GM23338 (cell line): Measurements from ENCODE around the gene FYTTD1. TPM values are rescaled to one million over a fixed set of nuclear protein-coding genes. Genes with fewer than 3 reads are reported as not detected.

ENCODE experiments used
- ATAC-seq: fragments of 200-7000 bp; cut with Tn5 transposase; 3 replicates; pipeline ENCODE4 v1.9.1; 2020
- DNase-seq: peaks from one replicate; pipeline ENCODE4 v3.0.0-alpha.2; 2015; ENCODE audit warnings: low spot score
- H2AFZ ChIP-seq: fragments of 200-600 bp; sonication (generic); 2 replicates; pipeline ENCODE4 v1.8.0; 2016; ENCODE audit warnings: antibody characterized with exemption, mild to moderate bottlenecking, moderate library complexity
- H3F3A ChIP-seq: fragments of 200-600 bp; sonication (generic); replicated peaks from 2 replicates; pipeline ENCODE4 v1.8.0; 2017; ENCODE audit warnings: antibody characterized with exemption, mixed run types, low read depth
- H3K27ac ChIP-seq: fragments of 200-600 bp; sonication (generic); 2 replicates; pipeline ENCODE4 v1.6.1; 2016; ENCODE audit warnings: low read depth
- H3K27me3 ChIP-seq: fragments of 200-600 bp; sonication (generic); 2 replicates; pipeline ENCODE4 v1.8.0; 2016; ENCODE audit warnings: mild to moderate bottlenecking, mixed run types, moderate library complexity; ENCODE audit not compliant: insufficient read depth
- H3K36me3 ChIP-seq: fragments of 200-600 bp; sonication (generic); 2 replicates; pipeline ENCODE4 v1.8.0; 2016; ENCODE audit warnings: mild to moderate bottlenecking; ENCODE audit not compliant: insufficient read depth
- H3K4me1 ChIP-seq: fragments of 200-600 bp; sonication (generic); 2 replicates; pipeline ENCODE4 v1.8.0; 2016; ENCODE audit warnings: mild to moderate bottlenecking, moderate library complexity; ENCODE audit not compliant: insufficient read depth
- H3K4me2 ChIP-seq: fragments of 200-600 bp; sonication (generic); 2 replicates; pipeline ENCODE4 v1.7.1; 2017; ENCODE audit warnings: mixed run types
- H3K4me3 ChIP-seq: fragments of 200-600 bp; sonication (generic); 2 replicates; pipeline ENCODE4 v1.6.1; 2016; ENCODE audit warnings: mixed run types
- H3K79me2 ChIP-seq: fragments of 200-600 bp; sonication (generic); replicated peaks from 2 replicates; pipeline ENCODE4 v1.8.0; 2017; ENCODE audit warnings: mild to moderate bottlenecking; ENCODE audit not compliant: insufficient read depth
- H3K9me2 ChIP-seq: fragments of 200-600 bp; sonication (generic); 2 replicates; pipeline ENCODE4 v1.8.0; 2017; ENCODE audit not compliant: insufficient read depth
- H4K20me1 ChIP-seq: fragments of 200-600 bp; sonication (generic); replicated peaks from 2 replicates; pipeline ENCODE4 v1.8.0; 2017; ENCODE audit warnings: mild to moderate bottlenecking; ENCODE audit not compliant: insufficient read depth
- H3K27ac Mint-ChIP-seq: 2 replicates; pipeline ENCODE4 v1.8.0; 2020; ENCODE audit warnings: inconsistent platforms, mild to moderate bottlenecking, moderate library complexity, mixed read lengths
- H3K27me3 Mint-ChIP-seq: 3 replicates; pipeline ENCODE4 v1.8.0; 2022; ENCODE audit warnings: low read depth, mild to moderate bottlenecking, moderate library complexity, mixed read lengths, inconsistent platforms; ENCODE audit not compliant: insufficient read depth, poor library complexity
- H3K36me3 Mint-ChIP-seq: 3 replicates; pipeline ENCODE4 v1.8.0; 2021; ENCODE audit warnings: low read depth, mild to moderate bottlenecking, inconsistent platforms, moderate library complexity, mixed read lengths
- H3K4me1 Mint-ChIP-seq: 3 replicates; pipeline ENCODE4 v1.8.0; 2020; ENCODE audit warnings: mild to moderate bottlenecking, inconsistent platforms, mixed read lengths
- H3K4me3 Mint-ChIP-seq: 3 replicates; pipeline ENCODE4 v1.8.0; 2021; ENCODE audit warnings: moderate library complexity, mild to moderate bottlenecking, inconsistent platforms, mixed read lengths
- H3K9me3 Mint-ChIP-seq: 3 replicates; pipeline ENCODE4 v1.8.0; 2020; ENCODE audit warnings: moderate library complexity, mild to moderate bottlenecking, inconsistent platforms, mixed read lengths
- CREB1 ChIP-seq: fragments of 250-450 bp; sonication (Bioruptor Pico); IDR thresholded peaks from 2 replicates; pipeline ENCODE4 v1.5.0; 2020; ENCODE audit warnings: low read depth, mild to moderate bottlenecking, moderate library complexity
- ETS1 ChIP-seq: IDR thresholded peaks from 2 replicates; pipeline ENCODE4 v1.6.1; 2016; ENCODE audit warnings: antibody characterized with exemption
- EZH2 ChIP-seq: fragments of 200-600 bp; sonication (generic); IDR thresholded peaks from one replicate; pipeline ENCODE4 v1.8.0; 2017; ENCODE audit warnings: antibody characterized with exemption, mild to moderate bottlenecking, low read depth; ENCODE audit not compliant: unreplicated experiment
- EZH2phosphoT487 ChIP-seq: fragments of 200-600 bp; sonication (generic); IDR thresholded peaks from one replicate; pipeline ENCODE4 v1.8.1; 2018; ENCODE audit warnings: antibody characterized with exemption; ENCODE audit not compliant: unreplicated experiment
- JUNB ChIP-seq: IDR thresholded peaks from one replicate; pipeline ENCODE4 v1.6.1; 2016; ENCODE audit warnings: antibody characterized with exemption; ENCODE audit not compliant: unreplicated experiment
- NANOG ChIP-seq: IDR thresholded peaks from 2 replicates; pipeline ENCODE4 v1.6.1; 2016; ENCODE audit warnings: antibody characterized with exemption, borderline replicate concordance
- POLR2AphosphoS5 ChIP-seq: IDR thresholded peaks from 2 replicates; pipeline ENCODE4 v1.6.1; 2016; ENCODE audit warnings: antibody characterized with exemption, low read depth
- REST ChIP-seq: IDR thresholded peaks from one replicate; pipeline ENCODE4 v1.6.1; 2018; ENCODE audit warnings: antibody characterized with exemption; ENCODE audit not compliant: unreplicated experiment
- STAT1 ChIP-seq: IDR thresholded peaks from one replicate; pipeline ENCODE4 v1.6.1; 2016; ENCODE audit warnings: antibody characterized with exemption; ENCODE audit not compliant: unreplicated experiment
- ZNF114 ChIP-seq: fragments of 250-450 bp; sonication (Bioruptor Pico); IDR thresholded peaks from 2 replicates; pipeline ENCODE4 v1.5.0; 2020; ENCODE audit warnings: mild to moderate bottlenecking, moderate library complexity
- ZNF331 ChIP-seq: fragments of 250-450 bp; sonication (Bioruptor Pico); IDR thresholded peaks from 2 replicates; pipeline ENCODE4 v1.5.0; 2020; ENCODE audit warnings: low read depth, mild to moderate bottlenecking, moderate library complexity
- polyA plus RNA-seq: library from polyadenylated mRNA; unstranded; fragments of >200 nt; fragmentation: Nextera tagmentation; extraction: Ambion mirVana; gene quantifications from 2 replicates; pipeline ENCODE4 v1.2.1, GENCODE V29; 2016
- total RNA-seq: library from RNA; depleted of rRNA; stranded (reverse); fragments of >200 nt; shearing (Covaris generic); gene quantifications from 2 replicates; pipeline ENCODE4 v1.2.3, GENCODE V29; 2014
- TF ChIP-seq, protein P1 (sequence below): fragments of 250-450 bp; sonication (Bioruptor Pico); IDR thresholded peaks from 2 replicates; pipeline ENCODE4 v1.5.0; 2020; ENCODE audit warnings: mild to moderate bottlenecking, moderate library complexity
- TF ChIP-seq, protein P2 (sequence below), 2 experiments: fragments of 200-600 bp in 1 of 2; sonication (generic) in 1 of 2; conservative IDR thresholded peaks; 2 replicates each; pipeline versions ENCODE4 v1.5.1 to v1.6.1; 2016 to 2017; ENCODE audit warnings: antibody characterized with exemption in 2 of 2, low read depth in 2 of 2, mild to moderate bottlenecking in 2 of 2, moderate library complexity in 1 of 2

The FYTTD1 gene
- total and polyA plus RNA-seq, 2 experiments from 2014 or later, result 13.7 to 14.8 TPM

GRCh38 chr3:197713477-197713822 lies 36.2 kb upstream of the FYTTD1 start:
- TF ChIP-seq ZNF331 (CRISPR knock-in tag) (no peak), JUNB (no peak), ZNF114 (CRISPR knock-in tag) (no peak), STAT1 (no peak), NANOG (no peak), REST (no peak), EZH2 (no peak), EZH2phosphoT487 (no peak), POLR2AphosphoS5 (no peak), ETS1 (no peak), CREB1 (no peak)
- TF ChIP-seq, protein P1, sequence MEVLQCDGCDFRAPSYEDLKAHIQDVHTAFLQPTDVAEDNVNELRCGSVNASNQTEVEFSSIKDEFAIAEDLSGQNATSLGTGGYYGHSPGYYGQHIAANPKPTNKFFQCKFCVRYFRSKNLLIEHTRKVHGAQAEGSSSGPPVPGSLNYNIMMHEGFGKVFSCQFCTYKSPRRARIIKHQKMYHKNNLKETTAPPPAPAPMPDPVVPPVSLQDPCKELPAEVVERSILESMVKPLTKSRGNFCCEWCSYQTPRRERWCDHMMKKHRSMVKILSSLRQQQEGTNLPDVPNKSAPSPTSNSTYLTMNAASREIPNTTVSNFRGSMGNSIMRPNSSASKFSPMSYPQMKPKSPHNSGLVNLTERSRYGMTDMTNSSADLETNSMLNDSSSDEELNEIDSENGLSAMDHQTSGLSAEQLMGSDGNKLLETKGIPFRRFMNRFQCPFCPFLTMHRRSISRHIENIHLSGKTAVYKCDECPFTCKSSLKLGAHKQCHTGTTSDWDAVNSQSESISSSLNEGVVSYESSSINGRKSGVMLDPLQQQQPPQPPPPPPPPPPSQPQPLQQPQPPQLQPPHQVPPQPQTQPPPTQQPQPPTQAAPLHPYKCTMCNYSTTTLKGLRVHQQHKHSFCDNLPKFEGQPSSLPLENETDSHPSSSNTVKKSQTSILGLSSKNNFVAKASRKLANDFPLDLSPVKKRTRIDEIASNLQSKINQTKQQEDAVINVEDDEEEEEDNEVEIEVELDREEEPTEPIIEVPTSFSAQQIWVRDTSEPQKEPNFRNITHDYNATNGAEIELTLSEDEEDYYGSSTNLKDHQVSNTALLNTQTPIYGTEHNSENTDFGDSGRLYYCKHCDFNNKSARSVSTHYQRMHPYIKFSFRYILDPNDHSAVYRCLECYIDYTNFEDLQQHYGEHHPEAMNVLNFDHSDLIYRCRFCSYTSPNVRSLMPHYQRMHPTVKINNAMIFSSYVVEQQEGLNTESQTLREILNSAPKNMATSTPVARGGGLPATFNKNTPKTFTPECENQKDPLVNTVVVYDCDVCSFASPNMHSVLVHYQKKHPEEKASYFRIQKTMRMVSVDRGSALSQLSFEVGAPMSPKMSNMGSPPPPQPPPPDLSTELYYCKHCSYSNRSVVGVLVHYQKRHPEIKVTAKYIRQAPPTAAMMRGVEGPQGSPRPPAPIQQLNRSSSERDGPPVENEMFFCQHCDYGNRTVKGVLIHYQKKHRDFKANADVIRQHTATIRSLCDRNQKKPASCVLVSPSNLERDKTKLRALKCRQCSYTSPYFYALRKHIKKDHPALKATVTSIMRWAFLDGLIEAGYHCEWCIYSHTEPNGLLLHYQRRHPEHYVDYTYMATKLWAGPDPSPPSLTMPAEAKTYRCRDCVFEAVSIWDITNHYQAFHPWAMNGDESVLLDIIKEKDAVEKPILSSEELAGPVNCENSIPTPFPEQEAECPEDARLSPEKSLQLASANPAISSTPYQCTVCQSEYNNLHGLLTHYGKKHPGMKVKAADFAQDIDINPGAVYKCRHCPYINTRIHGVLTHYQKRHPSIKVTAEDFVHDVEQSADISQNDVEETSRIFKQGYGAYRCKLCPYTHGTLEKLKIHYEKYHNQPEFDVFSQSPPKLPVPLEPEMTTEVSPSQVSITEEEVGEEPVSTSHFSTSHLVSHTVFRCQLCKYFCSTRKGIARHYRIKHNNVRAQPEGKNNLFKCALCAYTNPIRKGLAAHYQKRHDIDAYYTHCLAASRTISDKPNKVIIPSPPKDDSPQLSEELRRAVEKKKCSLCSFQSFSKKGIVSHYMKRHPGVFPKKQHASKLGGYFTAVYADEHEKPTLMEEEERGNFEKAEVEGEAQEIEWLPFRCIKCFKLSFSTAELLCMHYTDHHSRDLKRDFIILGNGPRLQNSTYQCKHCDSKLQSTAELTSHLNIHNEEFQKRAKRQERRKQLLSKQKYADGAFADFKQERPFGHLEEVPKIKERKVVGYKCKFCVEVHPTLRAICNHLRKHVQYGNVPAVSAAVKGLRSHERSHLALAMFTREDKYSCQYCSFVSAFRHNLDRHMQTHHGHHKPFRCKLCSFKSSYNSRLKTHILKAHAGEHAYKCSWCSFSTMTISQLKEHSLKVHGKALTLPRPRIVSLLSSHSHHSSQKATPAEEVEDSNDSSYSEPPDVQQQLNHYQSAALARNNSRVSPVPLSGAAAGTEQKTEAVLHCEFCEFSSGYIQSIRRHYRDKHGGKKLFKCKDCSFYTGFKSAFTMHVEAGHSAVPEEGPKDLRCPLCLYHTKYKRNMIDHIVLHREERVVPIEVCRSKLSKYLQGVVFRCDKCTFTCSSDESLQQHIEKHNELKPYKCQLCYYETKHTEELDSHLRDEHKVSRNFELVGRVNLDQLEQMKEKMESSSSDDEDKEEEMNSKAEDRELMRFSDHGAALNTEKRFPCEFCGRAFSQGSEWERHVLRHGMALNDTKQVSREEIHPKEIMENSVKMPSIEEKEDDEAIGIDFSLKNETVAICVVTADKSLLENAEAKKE (CRISPR knock-in tag), result no peak
- TF ChIP-seq, protein P2, sequence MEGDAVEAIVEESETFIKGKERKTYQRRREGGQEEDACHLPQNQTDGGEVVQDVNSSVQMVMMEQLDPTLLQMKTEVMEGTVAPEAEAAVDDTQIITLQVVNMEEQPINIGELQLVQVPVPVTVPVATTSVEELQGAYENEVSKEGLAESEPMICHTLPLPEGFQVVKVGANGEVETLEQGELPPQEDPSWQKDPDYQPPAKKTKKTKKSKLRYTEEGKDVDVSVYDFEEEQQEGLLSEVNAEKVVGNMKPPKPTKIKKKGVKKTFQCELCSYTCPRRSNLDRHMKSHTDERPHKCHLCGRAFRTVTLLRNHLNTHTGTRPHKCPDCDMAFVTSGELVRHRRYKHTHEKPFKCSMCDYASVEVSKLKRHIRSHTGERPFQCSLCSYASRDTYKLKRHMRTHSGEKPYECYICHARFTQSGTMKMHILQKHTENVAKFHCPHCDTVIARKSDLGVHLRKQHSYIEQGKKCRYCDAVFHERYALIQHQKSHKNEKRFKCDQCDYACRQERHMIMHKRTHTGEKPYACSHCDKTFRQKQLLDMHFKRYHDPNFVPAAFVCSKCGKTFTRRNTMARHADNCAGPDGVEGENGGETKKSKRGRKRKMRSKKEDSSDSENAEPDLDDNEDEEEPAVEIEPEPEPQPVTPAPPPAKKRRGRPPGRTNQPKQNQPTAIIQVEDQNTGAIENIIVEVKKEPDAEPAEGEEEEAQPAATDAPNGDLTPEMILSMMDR (conservative IDR thresholded peaks at IDR 0.05; ENCODE audit: low read depth in 2 of 2), result no peak

More at GRCh38 chr3:197713477-197713822, 36.2 kb upstream of the FYTTD1 start:
- Mint-ChIP-seq H3K4me1 (peaks cover 7% of the 10 kb centered on the region), H3K27me3 (peaks cover 2% of the 10 kb centered on the region), H3K9me3 (no peaks in the 10 kb centered on the region), H3K27ac (peak overlapping the region; percentile 69), H3K4me3 (no peak overlapping the region), H3K36me3 (peaks cover 19% of the 10 kb centered on the region)
- H3K9me2 ChIP-seq, result no peaks in the 10 kb centered on the region
- peaks cover 13% of the 10 kb centered on the region; the same call in 1 of the 2 replicates for H3K79me2 ChIP-seq
- DNase-seq (no peak), ATAC-seq (no peak)
- 0 out of 2 replicates have a peak overlapping the region, but pooled peaks have one; percentile 34 for H3K27ac ChIP-seq
- no peaks in the 10 kb centered on the region for H3K36me3 ChIP-seq
- no peaks in the 10 kb centered on the region for H3K27me3 ChIP-seq
- no peak overlapping the region for H2AFZ ChIP-seq
- peaks cover 16% of the 10 kb centered on the region for H3K4me1 ChIP-seq
- no peaks in the 10 kb centered on the region; the same call in 1 of the 2 replicates for H4K20me1 ChIP-seq
- H3K4me2 ChIP-seq, result no peak overlapping the region
- H3K4me3 ChIP-seq, result no peak overlapping the region
- 0 out of 2 replicates have a peak, but pooled peaks cover 7% of the 10 kb centered on the region for H3F3A ChIP-seq
